ENCODE data around the gene FBXW8.

Gene FBXW8

GRCh38 chr12:116881325-116881876, 29.3 kb upstream of the FBXW8 start, which contains the start of gene HRK:
TSS of gene HRK (minus strand) at chr12:116881441. CDS start at chr12:116881307, 134 bp downstream.
- no peak for TF ChIP-seq CTCF (IDR thresholded peaks at IDR 0.05; ENCODE audit: extremely low read depth, missing control alignments)
- no peak for DNase-seq (ENCODE audit: low spot score)

- TF ChIP-seq CTCF (IDR thresholded peaks at IDR 0.05; ENCODE audit: extremely low read depth, missing control alignments), result no peak
- DNase-seq (ENCODE audit: low spot score), result no peak
Observed at GRCh38 chr12:116881877-116882507, 28.8 kb upstream of the FBXW8 start.

GRCh38 chr12:116882742-116883141, 28.0 kb upstream of the FBXW8 start:
- peak; percentile 49 for DNase-seq (ENCODE audit: low spot score)

GRCh38 chr12:116884871-116885270, 25.9 kb upstream of the FBXW8 start:
- no peak for DNase-seq (ENCODE audit: low spot score)
- no peak for TF ChIP-seq CTCF (IDR thresholded peaks at IDR 0.05; ENCODE audit: extremely low read depth, missing control alignments)

More at GRCh38 chr12:116882742-116883141, 28.0 kb upstream of the FBXW8 start:
- TF ChIP-seq CTCF (IDR thresholded peaks at IDR 0.05; ENCODE audit: extremely low read depth, missing control alignments), result no peak

- no peak for TF ChIP-seq CTCF (IDR thresholded peaks at IDR 0.05; ENCODE audit: extremely low read depth, missing control alignments)
- no peak for DNase-seq (ENCODE audit: low spot score)
Observed at GRCh38 chr12:116885491-116885890, 25.3 kb upstream of the FBXW8 start.

- TF ChIP-seq CTCF (IDR thresholded peaks at IDR 0.05; ENCODE audit: extremely low read depth, missing control alignments), result no peak
- DNase-seq (ENCODE audit: low spot score), result no peak
Observed at GRCh38 chr12:116887244-116887643, 23.5 kb upstream of the FBXW8 start.

- DNase-seq (ENCODE audit: low spot score), result no peak
- TF ChIP-seq CTCF (IDR thresholded peaks at IDR 0.05; ENCODE audit: extremely low read depth, missing control alignments), result no peak
Observed at GRCh38 chr12:116887897-116888296, 22.9 kb upstream of the FBXW8 start.

Measured in GM20000 (cell line).